Islet of Langerhans (tissue), 1 donor: ENCODE results near the gene COL4A6.

Experiments used
- FAIRE-seq: peaks from one replicate; lab custom pipeline; 2011; peaks lifted over from hg19 to GRCh38; lab: Jason Lieb, UNC

The COL4A6 gene

DNA sequence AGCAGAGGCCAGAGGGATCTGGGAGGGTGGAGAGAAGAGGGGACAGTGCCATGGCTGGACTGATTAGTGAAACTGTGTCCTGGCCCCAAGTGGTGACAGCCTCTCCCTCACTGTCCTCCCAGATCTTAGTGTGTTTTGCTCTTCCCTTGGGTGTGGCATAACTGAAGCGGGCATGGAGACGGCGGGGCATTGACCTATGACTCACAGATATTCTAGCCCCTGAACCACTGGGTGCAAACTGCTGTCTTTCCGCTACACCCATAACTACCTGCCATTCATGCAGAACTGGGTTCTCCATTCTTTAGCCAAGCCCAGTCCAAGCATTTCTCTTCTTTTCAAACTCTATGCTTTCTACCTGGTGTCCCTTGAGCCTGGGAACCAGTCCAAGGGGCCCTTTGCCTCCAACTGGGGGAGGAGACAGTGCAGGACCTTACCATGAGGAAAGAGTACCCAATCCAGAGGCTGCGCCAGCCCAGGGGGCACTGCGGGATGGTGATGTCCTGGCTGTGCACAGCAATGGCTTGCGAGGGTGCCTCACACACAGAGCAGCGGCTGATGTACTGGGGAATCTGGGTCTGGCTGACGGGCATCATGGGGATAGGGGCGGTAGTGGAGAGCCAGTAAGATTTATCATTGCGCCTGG is 279.1 kb downstream of the COL4A6 start:
- FAIRE-seq = no peak

DNA sequence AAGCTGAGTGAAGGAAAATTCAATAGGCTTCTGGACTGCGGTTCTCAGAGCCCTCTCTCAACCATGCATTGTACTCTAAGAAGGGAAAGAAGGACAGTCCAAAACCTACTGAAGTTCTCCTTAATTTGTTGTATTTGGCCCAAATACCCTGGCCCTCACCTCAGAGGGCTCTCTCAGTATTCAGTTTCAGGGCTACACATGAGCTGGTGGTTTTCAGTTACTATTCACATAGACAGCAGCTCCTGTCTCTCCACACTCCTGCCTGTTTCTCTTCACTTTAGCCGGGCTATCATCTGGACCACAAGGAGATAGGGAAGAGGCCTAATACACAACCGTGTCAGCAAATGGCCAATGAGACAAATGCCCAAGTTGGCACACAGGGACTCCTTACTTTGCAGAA is 280.6 kb downstream of the COL4A6 start:
- FAIRE-seq = no peak

DNA sequence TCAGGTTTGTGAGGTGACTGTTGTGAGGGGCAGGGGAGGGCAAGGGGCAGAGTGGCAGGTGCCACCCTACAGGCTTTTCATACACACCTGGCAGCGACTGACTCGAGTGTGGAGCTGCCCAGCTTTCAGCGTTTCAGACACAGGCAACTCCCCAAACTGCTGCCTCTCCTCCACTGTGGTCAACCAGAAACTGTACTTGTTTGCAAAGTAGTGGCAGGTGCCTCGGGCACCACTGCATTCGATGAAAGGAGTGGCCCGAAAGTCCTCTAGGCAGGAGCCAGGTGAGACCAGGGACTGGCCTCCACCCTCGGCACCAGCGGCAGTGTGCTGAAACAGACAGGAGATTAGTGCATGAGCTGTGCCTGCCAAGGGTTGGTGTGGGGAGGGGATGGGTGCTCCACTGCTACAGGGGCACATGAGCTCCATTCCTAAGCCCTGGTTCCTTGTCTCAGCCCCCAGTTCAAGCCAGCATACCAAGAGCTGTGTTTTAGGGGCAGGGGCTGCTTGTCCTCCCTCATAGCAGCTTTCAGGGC is 281.2 kb downstream of the COL4A6 start:
- no peak for FAIRE-seq

DNA sequence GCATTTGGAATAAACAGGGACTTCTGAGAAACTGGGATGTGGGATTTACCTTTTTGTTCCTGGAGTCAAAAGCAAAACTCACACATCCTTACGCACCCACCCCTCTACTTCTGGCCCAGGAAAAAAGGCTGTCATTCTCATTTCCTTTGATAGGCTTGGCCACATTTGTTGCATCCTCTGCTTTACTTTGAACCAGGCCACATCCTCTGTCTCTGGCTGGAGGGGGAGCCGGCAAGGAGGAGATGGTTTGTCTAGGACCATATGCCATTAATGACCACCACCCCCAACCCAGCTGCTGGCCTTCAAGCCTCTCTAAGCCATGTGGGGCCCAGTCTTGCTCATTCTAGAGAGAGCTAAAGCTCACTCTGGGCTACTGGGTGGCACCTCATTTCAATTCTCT is 282.1 kb downstream of the COL4A6 start:
- FAIRE-seq = no peak

DNA sequence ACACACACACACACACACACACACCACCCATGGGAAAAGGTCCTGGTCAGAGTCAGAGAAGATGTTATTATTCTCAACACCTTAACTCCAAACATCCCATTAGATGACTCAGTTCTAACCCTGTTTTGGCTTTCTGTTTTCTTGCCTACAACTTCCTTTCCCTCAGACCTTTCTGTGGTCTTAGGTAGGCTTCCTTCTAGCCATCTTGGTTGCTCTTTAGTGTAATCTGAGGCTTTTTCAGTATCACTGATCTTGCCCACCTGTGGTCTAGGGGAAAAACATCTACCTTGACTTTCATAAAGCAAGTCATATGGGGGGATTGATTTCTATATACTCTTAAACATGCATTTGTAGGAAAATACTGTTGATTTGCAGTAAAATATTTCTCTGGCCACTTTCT is 289.7 kb downstream of the COL4A6 start:
- no peak for FAIRE-seq

DNA sequence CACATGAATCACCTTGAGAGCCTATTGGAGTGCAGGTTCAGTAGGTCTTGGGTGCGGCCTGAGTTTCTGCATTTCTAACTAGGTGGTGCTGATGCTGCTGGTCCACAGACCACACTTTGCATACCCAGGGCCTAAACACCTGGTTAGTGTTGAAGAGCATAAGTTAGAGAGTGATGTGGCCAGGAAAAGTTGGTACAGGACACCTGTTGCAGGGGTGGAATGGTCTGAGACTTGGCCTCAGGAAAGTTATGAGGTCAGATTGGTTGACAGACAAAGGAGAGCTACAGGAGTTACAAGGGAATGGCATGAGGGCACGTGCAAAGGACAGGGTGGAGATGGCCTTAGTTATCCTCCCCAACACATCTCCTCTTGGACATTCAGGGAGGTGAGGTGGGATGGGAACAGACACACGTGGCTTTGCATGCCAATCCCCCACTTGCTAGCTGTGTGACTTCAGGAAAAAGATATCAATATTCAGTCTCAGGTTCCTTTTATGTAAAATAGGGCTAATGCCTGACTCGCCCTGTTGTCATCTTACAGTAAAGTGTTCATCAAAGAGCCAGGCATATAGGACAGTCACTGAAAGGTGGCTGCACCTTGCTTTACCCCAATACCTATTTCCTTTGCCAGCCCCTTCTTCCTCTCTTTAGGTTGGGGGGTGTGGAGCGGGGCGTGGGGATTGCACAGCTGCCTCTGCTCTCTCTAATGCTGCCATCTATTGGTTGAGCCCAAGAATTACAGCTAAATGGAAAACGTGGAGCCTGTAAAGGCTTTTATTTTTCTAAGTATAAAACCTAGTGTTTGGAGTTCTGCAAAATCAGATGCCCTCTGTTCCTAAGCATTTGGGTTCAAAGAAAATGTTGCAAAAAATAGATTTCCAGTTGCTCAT is 299.2 kb downstream of the COL4A6 start:
- no peak for FAIRE-seq

DNA sequence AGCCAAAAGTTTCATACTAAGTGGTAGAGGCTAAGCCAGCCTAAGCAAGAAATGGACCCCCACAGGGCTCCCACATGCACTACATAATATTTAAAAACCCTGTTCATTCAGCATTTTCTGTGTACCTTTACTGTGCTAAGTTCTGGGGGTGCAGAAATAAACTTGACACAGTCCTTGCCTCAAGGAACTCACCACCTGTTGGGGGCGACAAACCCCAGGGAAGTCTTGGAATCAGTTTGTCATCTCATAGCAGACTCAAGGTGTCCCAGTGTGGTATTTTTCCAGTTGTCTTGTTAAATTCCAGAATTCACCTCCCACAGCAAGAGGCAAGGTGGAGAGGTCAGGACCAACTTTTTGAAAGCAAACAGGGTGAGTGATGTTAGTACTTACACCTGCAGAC is 303.5 kb downstream of the COL4A6 start:
- FAIRE-seq = no peak

DNA sequence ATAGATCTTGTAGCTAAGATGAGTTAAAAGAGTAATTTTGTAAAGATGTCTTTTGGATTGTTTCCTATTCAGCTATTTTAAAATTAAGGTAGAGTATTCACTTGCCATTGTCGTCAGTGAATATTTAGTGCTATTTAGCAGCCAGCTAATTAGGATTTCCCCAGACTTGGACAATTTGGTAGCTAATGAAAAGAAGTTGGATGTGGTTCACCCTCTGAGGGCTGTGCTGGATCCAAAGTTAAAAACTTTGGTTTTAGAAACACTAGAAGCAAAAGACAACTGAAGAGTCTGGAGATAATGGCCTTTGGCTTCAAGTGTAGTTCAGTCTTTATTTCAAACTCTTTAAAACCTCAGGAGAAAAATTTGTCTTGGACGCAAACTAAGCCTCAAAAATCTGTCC is 305.3 kb downstream of the COL4A6 start:
- no peak for FAIRE-seq

DNA sequence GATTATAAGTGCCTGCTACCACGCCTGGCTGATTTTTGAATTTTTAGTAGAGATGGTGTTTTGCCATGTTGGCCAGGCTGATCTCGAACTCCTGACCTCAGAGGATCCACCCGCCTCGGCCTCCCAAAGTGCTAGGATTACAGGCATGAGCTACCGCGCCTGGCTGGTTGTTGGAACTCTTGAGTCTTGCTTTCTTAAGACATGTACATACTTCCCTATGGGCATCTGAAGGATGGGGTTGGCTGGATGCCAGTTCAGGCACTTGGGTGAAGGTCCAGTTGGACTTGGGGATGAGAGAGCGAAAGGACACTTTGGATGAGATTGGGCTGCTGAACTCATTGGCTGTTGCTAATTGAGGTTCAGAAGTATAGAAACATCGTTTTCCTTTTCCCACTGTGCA is 306.2 kb downstream of the COL4A6 start:
- no peak for FAIRE-seq

DNA sequence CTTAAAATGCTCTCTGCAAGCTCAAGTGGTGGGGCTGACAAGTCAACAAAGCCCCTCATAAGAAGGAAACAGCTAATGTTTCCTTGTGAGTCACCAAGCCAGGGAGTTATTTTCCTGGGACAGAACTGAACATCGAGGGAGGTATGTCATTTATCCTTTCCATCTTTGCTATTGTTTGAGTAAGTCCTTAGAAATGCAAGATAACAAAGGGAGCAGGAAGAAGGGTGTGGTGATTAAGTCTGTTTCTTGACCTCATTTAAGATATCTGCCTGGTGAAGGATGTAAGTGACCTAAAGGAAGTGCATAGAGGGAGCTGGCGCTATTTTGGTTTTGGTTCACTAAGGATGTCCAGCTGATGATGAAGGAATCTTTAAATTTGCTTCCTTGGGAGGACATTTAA is 306.8 kb downstream of the COL4A6 start:
- no peak for FAIRE-seq

DNA sequence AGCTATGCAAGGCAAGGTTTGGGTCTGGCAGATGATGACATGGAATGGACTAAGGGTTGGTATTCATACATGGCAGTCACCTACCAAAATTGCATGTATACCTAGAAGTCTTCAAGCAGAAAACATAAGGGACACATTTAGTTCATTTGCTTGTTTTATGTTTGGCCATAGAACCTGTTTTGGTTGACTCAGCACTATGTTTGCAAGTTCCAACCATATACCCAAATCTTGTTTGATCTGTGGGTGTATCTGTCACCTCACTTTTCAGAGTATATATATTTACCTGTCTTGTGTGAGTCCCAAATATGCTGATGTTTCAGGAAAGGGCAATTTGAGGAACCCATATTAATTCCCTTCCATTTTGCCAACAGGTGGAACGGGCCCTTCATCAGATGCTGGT is 307.3 kb downstream of the COL4A6 start:
- FAIRE-seq = no peak

DNA sequence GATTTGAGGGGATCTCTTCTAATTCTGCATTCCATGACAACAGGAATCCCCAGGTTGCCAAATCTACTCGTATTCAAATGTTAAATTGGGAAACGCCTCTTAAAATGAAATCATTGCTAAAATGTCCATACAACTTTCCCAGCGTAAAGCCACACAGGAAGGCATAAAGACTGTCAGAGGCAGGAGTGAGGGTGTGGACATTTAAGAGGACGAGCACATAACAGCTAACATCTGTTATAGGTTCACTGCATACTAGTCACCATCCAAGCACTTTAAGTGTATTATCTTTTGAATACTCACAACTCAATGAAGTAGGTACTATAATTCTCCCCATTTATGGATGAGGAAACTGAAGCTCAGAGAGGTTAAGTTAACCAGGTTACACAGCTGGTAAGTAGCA is 311.1 kb downstream of the COL4A6 start:
- no peak for FAIRE-seq

DNA sequence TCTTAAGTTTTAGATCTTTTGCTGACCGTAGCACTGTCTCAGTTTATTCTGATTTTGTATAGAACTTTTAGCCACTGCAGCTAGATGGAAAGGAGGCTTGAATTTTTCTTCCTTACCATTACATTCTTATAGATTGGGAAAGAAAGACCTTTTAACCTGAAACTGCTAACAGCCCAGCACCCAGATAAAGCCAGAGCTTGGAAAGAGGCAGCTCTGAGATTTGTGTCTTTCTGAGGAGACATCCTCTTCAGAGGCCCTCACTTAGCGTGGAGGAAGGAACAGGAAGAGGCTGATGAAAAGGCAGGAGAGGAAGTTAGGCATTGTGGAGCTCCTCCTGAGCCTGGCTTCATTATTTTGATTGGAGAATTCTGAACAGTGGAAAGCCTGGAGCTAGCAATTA is 311.6 kb downstream of the COL4A6 start:
- FAIRE-seq = no peak

DNA sequence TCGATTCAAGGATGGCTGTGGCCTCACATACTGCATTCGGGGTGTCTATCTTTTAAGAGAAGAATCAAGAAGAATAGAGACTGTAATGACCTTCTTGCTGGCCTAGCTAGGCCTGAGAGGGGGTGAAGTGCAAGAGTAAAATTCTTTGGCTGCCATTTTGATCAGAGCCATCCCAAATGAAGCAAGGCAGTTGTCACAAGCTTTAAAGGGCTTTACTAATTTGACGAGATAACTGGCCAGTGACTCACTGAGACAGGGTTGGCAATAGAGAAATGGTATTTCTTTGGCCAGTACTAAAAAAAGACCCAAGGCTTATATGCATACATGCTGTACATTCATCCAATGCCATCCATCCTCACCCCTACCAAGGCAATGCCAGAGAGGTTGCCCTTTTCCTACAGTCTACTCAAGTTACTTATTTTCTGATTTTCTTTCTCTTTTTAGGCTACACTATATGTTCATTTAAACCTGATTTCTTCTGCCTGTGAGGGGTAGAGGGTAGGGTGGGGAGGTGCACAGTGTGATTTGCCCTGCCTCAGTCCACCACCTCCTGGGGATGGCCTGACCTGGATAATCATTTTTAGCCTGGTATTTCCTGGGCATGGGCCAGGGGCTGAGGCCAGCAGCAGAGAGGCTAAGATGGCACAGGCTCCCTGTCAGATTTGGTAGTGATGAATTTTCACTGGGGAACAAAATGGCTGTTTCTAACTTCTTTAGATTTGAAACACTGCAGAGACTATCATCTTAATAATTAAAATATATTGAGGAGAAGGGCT is 314.4 kb downstream of the COL4A6 start:
- FAIRE-seq = no peak

DNA sequence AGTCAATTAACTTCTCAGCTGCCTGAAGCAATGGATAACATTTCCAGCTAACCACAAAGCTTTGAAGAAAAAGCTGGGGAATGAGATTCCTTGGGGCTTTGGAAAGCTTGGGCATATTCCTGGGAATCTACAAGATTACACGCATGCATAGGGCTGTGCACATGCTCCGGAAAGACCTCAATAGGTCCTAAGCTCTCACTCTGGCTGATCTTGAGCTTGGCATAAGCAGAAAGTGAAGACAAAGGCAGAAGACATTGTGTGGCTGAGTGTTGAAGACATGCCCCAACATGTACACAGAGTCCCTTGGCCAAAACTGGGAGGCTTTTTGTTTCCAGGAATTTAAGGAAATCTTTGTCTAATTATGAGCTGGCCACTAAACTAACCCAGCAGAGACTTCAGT is 315.5 kb downstream of the COL4A6 start:
- no peak for FAIRE-seq

DNA sequence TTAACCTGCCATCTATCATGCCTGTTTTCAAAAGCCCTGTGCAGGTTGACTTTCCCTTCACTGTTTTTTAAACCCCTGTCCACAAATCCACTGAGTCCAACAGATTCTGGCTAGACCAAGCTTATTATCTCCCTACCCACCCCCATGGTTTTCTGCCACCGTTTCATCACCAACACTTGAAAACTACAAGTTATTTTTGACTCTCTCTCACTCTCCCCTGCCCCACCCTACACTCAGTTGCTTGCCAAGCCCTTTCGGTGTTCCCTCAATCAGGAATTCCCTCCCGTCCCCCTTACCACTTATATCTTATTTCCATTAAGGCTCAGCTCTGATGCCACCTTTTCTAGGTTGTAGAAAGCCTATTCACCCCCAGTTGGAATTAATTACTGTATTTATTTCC is 316.9 kb downstream of the COL4A6 start:
- no peak for FAIRE-seq

DNA sequence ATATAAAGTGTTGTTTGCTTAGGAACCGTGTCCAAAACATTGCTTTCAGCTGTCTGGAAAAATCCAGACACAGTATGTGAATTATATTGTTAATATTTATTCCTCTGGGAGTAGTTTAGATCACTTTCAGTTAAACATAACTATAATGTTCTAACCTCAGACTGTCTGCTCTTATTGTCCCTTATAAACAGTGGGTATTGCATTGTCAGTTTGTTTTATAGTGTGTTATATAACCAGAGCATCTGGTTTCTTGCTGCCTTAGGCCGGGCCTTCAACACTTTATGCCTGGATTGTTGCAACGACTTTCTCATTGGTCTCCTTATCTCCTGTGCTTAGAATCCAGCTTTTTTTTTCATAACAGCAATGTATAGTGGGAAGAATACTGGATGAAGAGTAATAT is 320.2 kb downstream of the COL4A6 start:
- FAIRE-seq = no peak

DNA sequence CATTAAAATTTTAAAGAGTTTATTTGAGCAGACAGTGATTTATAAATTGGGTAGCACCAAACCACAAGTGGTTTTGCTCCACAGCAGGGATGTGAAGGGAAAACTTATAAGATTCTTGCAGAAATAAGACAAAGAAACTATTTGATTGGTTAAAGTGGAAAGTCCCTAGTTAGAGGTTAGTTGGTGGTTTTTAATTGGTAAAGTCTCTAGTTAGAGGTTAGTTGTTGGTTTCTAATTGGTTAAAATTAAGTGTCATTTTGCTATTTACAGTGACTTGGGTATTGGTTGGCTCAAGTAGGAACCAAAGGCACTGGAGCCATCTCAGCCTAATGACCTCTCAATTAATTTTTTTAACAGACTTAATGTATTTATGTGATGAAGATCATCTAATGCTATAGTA is 323.7 kb downstream of the COL4A6 start:
- FAIRE-seq = no peak
